ENCODE results near the gene KIF11. TPM values are rescaled to one million over a fixed set of nuclear protein-coding genes. Genes with fewer than 3 reads are reported as not detected.
A peak's percentile ranks its signal among the peaks of the same experiment; 100 is the strongest.
"Not testable (repeated sequence)": the region's sequence is repeated elsewhere in the genome, so short reads cannot be mapped to it uniquely, and the experiment has no call there.

Gene KIF11
- total and polyA plus RNA-seq, 4 donors: 1.0 to 7.5 (median 1.2) TPM

DNA sequence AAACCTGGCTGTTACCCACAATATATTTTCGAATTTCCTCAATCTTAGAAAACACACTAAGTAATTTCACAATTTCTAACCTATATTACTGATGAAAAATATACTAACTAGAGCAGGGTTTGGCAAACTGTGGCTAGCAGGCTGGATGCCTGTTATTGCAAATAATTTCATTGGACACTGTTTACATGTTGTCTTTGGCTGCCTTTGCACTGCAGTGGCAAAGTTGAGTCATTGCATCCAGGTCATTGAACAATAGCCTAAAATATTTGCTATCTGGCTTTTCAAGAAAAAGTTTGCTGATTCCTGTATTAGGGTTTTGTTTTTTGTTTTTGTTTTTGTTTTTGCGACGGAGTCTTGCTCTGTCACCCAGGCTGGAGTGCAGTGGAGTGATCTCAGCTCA is 47.2 kb downstream of the KIF11 start:
- WGBS, 2 donors: 91% methylated on average over 3 of the region's 3 CpGs
- ATAC-seq (ENCODE audit: insufficient read depth, low FRiP score) (no peak), DNase-seq (peak in 1 of 3 donors; percentile 13)
- H3K4me1 ChIP-seq (ENCODE audit: control insufficient read depth in 5 of 5, insufficient read depth in 5 of 5, low read length in 5 of 5): no peaks in the 10 kb centered on the region
- no peaks in the 10 kb centered on the region for H3K9me3 ChIP-seq (ENCODE audit: control insufficient read depth in 4 of 4, insufficient read depth in 3 of 4, low read length in 3 of 4)
- peaks cover 0 to 21% (median 5%) of the 10 kb centered on the region in 4 donors for H3K36me3 ChIP-seq (ENCODE audit: control insufficient read depth in 4 of 4, insufficient read depth in 4 of 4, low read length in 4 of 4)
- no peak overlapping the region for H3K9ac ChIP-seq (ENCODE audit: insufficient read depth in 1 of 2, low read length in 2 of 2)
- no peak overlapping the region for H3K27ac ChIP-seq (ENCODE audit: low read depth in 1 of 2, low read length in 1 of 2)
- H3K27me3 ChIP-seq (ENCODE audit: control insufficient read depth in 3 of 3, insufficient read depth in 3 of 3, low read length in 2 of 3): no peaks in the 10 kb centered on the region
- TF ChIP-seq, protein P1, sequence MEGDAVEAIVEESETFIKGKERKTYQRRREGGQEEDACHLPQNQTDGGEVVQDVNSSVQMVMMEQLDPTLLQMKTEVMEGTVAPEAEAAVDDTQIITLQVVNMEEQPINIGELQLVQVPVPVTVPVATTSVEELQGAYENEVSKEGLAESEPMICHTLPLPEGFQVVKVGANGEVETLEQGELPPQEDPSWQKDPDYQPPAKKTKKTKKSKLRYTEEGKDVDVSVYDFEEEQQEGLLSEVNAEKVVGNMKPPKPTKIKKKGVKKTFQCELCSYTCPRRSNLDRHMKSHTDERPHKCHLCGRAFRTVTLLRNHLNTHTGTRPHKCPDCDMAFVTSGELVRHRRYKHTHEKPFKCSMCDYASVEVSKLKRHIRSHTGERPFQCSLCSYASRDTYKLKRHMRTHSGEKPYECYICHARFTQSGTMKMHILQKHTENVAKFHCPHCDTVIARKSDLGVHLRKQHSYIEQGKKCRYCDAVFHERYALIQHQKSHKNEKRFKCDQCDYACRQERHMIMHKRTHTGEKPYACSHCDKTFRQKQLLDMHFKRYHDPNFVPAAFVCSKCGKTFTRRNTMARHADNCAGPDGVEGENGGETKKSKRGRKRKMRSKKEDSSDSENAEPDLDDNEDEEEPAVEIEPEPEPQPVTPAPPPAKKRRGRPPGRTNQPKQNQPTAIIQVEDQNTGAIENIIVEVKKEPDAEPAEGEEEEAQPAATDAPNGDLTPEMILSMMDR (IDR thresholded peaks at IDR 0.05; ENCODE audit: control extremely low read depth, extremely low read depth): no peak
- no peak overlapping the region for H3K4me3 ChIP-seq

DNA sequence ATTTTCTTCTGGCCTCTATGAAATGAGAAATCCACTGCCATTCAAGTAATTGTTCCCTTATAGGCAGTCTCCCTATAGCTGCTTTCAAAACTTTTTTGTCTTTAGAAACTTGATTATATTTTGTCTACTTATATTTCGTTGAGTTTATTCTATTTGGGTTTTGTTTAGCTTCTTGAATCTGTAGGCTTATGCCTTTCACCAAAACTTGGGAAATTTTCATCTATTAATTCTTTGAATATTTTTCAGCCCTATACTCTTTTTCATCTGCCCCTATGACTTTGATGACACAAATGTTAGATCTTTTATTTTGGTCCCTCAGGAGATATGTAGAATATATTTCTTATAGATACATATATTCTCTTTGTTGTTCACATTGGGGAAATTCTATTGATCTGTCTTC is 48.6 kb downstream of the KIF11 start:
- TF ChIP-seq, protein P1 (IDR thresholded peaks at IDR 0.05; ENCODE audit: control extremely low read depth, extremely low read depth): no peak
- H3K27ac ChIP-seq (ENCODE audit: low read depth in 1 of 2, low read length in 1 of 2): no peak overlapping the region
- 56 to 93% methylated on average over 1 of the region's 1 CpG for WGBS, 2 donors
- DNase-seq (no peak), ATAC-seq (ENCODE audit: insufficient read depth, low FRiP score) (no peak)
- H3K36me3 ChIP-seq (ENCODE audit: control insufficient read depth in 4 of 4, insufficient read depth in 4 of 4, low read length in 4 of 4): peaks cover 0 to 15% (median 4%) of the 10 kb centered on the region in 4 donors
- no peaks in the 10 kb centered on the region for H3K4me1 ChIP-seq (ENCODE audit: control insufficient read depth in 5 of 5, insufficient read depth in 5 of 5, low read length in 5 of 5)
- H3K9me3 ChIP-seq (ENCODE audit: control insufficient read depth in 4 of 4, insufficient read depth in 3 of 4, low read length in 3 of 4): no peaks in the 10 kb centered on the region
- no peak overlapping the region for H3K4me3 ChIP-seq
- H3K9ac ChIP-seq (ENCODE audit: insufficient read depth in 1 of 2, low read length in 2 of 2): no peak overlapping the region
- no peaks in the 10 kb centered on the region for H3K27me3 ChIP-seq (ENCODE audit: control insufficient read depth in 3 of 3, insufficient read depth in 3 of 3, low read length in 2 of 3)

DNA sequence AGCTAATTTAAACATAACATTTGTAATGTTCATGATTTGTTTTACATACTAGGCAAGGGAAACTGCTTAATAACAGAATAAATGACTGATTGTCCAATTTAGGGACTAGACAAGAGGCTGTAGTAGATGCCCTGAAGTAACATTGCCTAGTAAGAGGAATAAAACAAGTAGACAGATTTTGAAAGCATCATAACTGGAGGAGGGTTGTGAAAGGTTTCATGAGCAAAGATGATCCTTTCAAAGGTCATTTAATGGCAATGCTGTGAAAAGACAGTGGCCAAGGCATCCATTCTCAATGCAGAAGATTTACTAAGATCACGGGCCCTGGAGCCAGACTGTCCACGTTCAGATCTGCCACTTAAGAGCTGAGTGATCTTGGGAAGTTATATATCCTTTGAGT is 52.0 kb downstream of the KIF11 start:
- TF ChIP-seq, protein P1 (IDR thresholded peaks at IDR 0.05; ENCODE audit: control extremely low read depth, extremely low read depth): no peak
- ATAC-seq (ENCODE audit: insufficient read depth, low FRiP score): no peak
- H3K9ac ChIP-seq (ENCODE audit: insufficient read depth in 1 of 2, low read length in 2 of 2): no peak overlapping the region
- H3K27me3 ChIP-seq (ENCODE audit: control insufficient read depth in 3 of 3, insufficient read depth in 3 of 3, low read length in 2 of 3): no peaks in the 10 kb centered on the region
- no peaks in the 10 kb centered on the region for H3K9me3 ChIP-seq (ENCODE audit: control insufficient read depth in 4 of 4, insufficient read depth in 3 of 4, low read length in 3 of 4)
- H3K27ac ChIP-seq (ENCODE audit: low read depth in 1 of 2, low read length in 1 of 2): no peak overlapping the region
- H3K36me3 ChIP-seq (ENCODE audit: control insufficient read depth in 4 of 4, insufficient read depth in 4 of 4, low read length in 4 of 4): peaks cover 0 to 7% (median 2%) of the 10 kb centered on the region in 4 donors
- H3K4me3 ChIP-seq: no peak overlapping the region
- WGBS, 2 donors: 96 to 97% methylated on average over 2 of the region's 2 CpGs
- no peak for DNase-seq
- no peaks in the 10 kb centered on the region for H3K4me1 ChIP-seq (ENCODE audit: control insufficient read depth in 5 of 5, insufficient read depth in 5 of 5, low read length in 5 of 5)

DNA sequence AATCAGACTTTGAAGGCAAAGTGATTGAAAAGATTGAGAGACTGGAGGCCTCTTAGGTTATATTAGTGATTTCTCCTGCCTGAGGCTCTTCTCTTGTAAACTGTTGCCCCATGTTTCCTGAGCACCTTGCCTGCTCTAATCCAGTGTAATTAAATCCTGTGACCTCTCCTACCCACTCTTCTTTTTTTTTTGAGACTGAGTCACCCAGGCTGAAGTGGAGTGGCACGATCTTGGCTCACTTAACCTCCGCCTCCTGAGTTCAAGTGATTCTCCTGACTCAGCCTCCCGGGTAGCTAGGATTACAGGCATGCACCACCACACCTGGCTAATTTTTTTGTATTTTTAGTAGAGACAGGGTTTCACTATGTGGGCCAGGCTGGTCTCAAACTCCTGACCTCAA is 57.9 kb downstream of the KIF11 start:
- H3K9ac ChIP-seq (ENCODE audit: insufficient read depth in 1 of 2, low read length in 2 of 2); H3K27me3 ChIP-seq (ENCODE audit: control insufficient read depth in 3 of 3, insufficient read depth in 3 of 3, low read length in 2 of 3); H3K4me1 ChIP-seq (ENCODE audit: control insufficient read depth in 5 of 5, insufficient read depth in 5 of 5, low read length in 5 of 5); DNase-seq; H3K9me3 ChIP-seq (ENCODE audit: control insufficient read depth in 4 of 4, insufficient read depth in 3 of 4, low read length in 3 of 4); H3K4me3 ChIP-seq; ATAC-seq (ENCODE audit: insufficient read depth, low FRiP score); H3K27ac ChIP-seq (ENCODE audit: low read depth in 1 of 2, low read length in 1 of 2); H3K36me3 ChIP-seq (ENCODE audit: control insufficient read depth in 4 of 4, insufficient read depth in 4 of 4, low read length in 4 of 4): not testable (repeated sequence)
- WGBS, 2 donors: 78 to 96% methylated on average over 3 of the region's 3 CpGs
